NCI-H2029 (cell line): Measurements from ENCODE around the gene CPT2.
A peak's percentile ranks its signal among the peaks of the same experiment; 100 is the strongest.

Experiments used
- DNase-seq: peaks from one replicate; lab custom pipeline; 2025; lab: John Stamatoyannopoulos, UW

Gene CPT2

GRCh38 chr1:53219711-53220110, 23.1 kb downstream of the CPT2 start:
- DNase-seq: no peak

DNA sequence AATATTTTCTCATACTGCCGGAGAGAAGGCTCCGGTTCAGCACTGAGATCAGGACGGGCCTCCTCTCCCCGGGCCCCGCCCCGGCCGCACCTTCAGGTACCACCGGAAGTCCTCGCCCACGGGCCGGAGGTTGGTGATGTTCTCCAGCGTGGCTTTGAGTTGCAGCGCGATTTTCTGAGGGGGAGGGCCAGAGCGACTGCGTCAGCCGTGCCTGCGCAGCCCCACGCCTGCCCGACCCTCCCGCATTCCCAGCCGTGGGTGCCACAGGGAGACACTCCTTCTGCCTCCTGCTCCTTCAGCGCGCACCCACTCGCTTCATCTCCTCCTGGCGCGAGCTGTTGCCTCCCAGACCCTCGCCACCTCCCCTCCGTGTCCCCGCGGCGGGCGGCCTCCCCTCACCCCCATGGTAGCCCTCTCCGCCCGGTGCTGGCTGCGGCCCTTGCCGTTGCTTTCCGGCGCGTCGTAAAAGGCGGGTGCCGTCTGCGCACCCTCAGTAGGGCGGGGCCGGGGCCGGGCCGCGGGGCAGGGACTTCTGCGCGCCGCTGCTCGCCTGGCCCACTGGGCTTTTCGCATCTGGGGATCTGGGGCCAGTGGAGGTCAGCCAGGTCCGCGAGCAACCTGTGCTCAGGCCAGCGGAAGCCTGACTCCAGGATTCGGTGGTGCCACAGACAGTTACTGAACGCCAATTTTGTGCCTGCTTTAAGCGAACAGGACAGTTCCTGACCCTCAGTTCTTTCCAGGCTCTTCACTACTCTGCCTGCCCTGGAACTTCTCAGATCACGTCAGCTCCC, 23.7 kb downstream of the CPT2 start, which contains the start of gene CZIB:
CZIB (minus strand) TSS at position 464 of the 791 bp plus-strand sequence; CDS start at position 405, 59 bp downstream.
- DNase-seq: peak; percentile 97

DNA sequence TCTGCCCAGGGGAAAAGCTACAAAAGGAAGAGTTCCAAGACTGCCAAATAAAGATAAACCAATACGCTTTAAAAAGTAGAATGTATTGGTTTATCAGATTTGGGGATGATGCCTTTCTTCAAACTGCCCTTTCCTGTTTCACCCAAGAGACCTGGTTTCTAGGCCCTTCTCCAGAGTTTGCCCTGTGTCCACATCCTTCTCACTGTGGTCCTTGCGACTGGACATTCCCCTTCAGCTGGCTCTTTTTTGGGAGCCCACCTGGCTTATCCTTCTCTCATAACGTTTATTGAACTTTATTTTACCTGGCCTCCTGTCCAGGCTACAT, 24.3 kb downstream of the CPT2 start:
- no peak for DNase-seq

DNA sequence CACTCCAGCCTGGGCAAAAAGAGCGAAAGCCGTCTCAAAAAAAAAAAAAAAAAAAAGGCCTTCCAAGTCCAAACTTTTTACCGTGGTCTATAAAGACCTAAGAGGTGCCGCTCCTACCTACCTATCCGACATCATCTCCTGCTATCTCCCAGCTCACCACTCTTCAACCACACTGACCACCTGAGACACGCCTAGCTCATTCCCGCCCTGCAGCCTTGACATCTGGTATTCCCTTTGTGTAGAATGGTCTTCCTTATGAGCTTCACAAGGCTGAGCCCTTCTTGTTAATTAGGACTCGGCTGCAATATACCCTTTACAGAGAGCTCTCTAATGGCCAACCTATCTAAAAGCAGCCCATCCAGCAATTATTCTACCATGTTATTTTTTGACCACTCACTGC, 41.0 kb downstream of the CPT2 start:
- DNase-seq: no peak

- DNase-seq: peak; percentile 99
These were observed 41.9 kb downstream of the CPT2 start, which contains the start of gene MAGOH for GRCh38 chr1:53238197-53239155. TSS of gene MAGOH (minus strand) at chr1:53238518. CDS start at chr1:53238448, 70 bp downstream.

DNA sequence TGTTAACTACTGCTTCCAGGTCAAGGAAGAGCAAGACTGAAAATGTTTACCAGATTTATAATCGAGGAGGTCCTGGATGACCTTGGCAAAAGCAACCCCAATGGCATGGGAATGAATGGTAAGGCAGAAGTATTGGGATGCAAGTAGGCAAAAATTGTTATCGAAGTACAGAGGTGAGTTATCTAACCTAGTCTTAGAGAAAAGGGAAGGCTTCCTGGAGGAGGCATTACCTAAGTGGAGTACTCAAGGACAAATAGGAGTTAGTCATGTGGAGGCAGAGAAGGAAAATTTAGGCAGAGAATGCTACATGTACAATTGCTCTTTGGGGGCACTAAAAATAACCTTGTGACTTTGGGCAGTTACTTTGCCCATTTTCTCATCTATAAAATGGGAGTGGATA, 45.2 kb downstream of the CPT2 start:
- DNase-seq: no peak

DNA sequence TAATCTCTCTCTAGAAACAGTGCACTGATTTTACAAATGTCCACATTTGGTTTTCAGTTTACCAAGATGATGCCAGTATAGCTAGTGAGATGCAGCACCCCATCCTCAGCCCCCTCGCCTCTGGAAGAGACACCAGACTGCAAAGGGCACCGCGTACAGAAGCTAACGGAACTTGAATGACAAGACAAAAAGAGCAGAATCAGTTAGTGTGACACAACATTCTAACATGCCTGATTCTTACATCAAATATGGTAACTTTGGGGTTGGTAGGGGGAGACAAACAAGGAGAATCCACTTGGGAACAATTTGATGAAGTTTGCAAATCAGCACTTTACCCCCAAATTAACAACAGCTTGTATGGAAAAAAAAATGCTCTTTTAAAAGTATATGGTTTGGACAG, 45.8 kb downstream of the CPT2 start:
- DNase-seq: no peak

DNA sequence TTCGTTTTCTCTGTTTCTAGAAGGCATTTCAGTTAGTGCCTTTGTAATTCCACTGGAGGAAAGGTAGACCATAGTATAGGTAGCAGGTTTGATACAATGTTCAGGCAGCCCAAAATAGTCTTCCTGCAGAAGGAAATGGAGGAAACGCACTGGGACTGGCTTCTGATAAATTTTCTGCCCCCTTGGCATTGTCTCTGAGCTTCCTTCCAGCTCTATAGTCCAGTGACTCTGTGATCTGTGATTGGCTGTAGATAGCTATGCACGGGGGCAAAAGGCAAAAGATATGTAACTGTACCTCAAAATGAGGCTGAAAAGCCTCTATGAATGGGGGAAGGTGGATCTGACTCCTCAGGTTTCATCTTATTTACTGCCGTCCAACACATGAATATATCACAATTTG, 47.5 kb downstream of the CPT2 start:
- no peak for DNase-seq

DNA sequence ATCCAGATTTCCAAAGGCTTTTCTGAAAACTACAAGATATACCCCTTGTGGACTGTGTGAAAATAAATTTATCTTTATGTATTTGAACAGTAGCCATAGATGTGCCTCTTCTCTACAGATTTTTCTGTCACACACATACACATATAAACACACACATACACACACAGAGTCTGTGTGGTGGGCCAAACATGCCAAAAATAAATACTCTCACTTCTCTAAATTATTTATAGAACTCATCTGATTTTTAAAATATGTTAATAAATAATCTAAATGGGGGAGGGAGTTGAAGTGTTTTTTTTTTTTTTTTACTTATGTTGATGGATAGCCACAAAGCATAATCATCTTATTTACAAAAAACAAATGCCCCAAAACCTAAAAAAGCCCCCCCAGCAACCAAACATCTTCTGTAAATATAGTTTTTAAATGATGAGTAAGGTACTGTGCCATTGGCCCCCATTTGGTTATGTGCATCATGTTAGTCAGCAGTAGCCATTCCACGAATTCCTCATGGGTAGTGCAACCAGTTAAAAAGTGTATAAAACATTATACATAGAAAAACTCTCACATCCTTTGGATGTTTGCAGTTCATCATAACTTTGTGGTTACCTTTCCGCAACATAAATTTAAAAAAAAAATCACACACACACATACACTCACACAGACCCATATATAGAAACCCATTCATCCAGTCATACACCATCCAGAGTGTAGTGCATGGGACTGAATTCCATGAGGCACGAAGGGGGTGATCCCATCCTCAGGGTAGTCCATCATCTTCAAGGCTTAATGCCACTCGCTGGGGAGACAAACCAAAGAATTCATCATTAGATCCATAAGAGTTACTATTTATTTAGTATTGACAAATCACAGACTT, 49.9 kb downstream of the CPT2 start:
- no peak for DNase-seq

- no peak for DNase-seq
These were observed 53.1 kb downstream of the CPT2 start for GRCh38 chr1:53249706-53250105.

GRCh38 chr1:53250325-53250724, 53.7 kb downstream of the CPT2 start:
- no peak for DNase-seq

- no peak for DNase-seq
These were observed 57.5 kb downstream of the CPT2 start for GRCh38 chr1:53254011-53254640.

DNA sequence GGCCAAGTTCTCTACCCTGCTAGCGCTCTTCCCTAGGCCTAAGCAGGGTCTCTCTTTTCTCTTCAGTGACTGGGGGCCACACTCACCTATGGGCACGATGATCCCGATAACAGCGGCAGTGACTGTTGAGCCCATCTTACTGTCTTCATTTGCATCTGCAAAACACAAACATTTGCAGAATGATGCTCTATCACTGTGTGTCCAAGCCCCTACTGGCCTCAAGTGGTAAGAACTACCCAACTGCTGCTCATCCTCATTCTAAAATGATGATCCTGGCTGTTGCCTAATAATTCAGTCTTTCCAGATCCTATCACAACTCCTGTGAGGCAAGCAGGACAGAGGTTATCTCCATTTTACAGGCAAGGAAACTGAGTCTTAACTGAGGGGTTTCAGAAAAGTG, 58.4 kb downstream of the CPT2 start:
- DNase-seq: no peak

- DNase-seq: no peak
These were observed 60.2 kb downstream of the CPT2 start for GRCh38 chr1:53256511-53257453.

DNA sequence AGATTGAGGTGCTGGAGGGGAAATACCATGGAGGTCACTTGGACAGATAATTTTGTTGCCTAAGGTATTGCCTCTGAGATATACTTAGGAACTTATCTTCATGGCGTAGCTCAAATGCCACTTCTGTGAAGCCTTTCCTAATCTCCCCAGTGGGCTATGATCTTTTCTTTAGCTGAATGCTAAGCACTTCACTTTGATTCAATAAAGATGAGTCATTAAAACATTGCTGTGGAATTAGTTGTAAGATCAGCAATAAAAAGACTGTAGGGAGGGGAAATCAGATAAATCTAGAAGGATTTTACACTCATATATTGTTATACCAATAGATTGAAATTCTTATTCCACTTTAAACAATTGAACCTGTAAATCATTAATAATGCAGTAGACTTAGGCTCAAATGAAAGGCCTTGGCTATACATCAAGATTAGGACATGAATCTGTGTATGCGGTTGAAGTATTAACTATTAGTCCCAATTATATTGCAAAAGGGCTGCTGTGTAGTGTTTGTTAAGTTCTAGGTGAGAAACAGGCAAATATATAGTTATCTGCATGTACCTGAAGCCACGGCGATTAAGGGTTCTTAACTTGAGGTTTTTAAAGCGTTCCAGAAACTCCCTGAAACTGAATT, 60.9 kb downstream of the CPT2 start:
- DNase-seq: no peak

GRCh38 chr1:53258216-53258615, 61.6 kb downstream of the CPT2 start:
- DNase-seq: no peak

DNA sequence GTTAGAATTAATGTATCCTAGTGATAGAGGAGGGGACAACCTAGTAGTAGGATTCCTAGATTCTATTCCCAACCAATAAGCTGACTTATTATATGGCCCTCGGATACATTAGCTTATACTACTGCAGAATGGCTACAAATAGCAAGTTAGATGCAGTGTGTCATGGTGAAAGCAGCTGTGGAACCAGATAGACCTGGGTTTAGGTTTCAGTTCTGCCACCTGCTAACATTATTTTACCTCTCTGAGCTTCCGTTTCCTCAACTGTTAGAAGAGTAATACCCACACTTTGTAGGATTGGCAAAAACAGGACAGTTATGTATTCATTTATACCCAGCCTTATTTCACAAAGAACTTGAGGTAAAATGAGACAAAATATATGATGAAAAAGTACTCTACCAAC, 63.3 kb downstream of the CPT2 start:
- no peak for DNase-seq

GRCh38 chr1:53260631-53261247, 64.1 kb downstream of the CPT2 start:
- no peak for DNase-seq

GRCh38 chr1:53262000-53262399, 65.4 kb downstream of the CPT2 start:
- DNase-seq: no peak
